Left lobe of liver (tissue), 2 donors: ENCODE data around the gene TAS2R39. TPM values are rescaled to one million over a fixed set of nuclear protein-coding genes. Genes with fewer than 3 reads are reported as not detected.

ENCODE experiments used
- ATAC-seq: fragments of 200-7000 bp; cut with Tn5 transposase; one replicate; pipeline ENCODE4 v1.9.1; 2020; ENCODE audit warnings: mild to moderate bottlenecking, moderate library complexity
- DNase-seq: peaks from one replicate; pipeline ENCODE4 v3.0.0-alpha.2; 2020; ENCODE audit warnings: low spot score
- total RNA-seq: library from RNA; stranded (reverse); gene quantifications from one replicate; pipeline ENCODE4 v1.2.1, GENCODE V29; 2021
- donor health status: DM: no; HTN: no; CAD: no; lungs with moderate emphysema.
- donor health status: DM: no; HTN: yes; CAD: no.

TAS2R39 gene
- total RNA-seq, 1 donor from 2014 or later: not detected

DNA sequence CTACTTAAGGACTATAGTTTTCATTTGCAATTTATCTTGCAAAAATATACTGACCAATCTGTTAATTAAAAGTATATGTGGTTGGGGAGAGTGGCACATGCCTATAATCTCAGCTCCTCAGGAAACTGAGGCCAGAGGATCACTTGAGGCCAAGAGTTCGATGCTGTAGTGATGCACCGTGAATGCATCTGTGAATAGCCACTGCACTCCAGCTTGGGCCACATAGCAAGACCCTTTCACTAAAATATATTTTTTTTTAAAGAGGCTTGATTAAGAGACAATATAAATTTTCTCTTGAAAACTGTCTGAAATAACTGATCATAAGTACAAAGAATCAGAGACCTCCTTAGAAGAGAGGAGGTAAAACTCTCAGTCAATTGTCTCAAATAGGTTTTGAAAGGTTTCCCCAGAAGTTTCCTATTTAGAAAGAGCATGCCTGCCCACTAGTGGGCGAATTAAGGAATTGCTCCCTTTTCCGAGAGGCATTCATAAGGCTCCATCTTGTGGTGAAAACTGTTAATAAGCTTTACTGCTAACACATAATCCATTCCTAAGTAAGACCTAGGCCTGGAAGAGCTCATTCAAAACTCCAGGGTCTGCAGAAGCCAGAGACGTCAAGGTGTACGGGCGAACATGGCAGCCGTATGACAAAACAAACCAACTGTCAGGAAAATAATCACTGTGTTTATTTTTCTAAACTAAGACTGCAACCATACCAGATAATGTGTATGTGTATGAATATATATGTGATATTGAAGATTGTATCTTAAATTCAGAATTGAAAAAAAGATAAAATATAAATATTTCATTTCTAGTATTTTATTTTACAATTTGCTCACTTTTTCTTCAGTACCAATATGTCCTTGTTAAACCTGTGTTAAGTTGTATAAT, 31.8 kb downstream of the TAS2R39 start:
- ATAC-seq: peak; percentile 100
- DNase-seq: no peak

DNA sequence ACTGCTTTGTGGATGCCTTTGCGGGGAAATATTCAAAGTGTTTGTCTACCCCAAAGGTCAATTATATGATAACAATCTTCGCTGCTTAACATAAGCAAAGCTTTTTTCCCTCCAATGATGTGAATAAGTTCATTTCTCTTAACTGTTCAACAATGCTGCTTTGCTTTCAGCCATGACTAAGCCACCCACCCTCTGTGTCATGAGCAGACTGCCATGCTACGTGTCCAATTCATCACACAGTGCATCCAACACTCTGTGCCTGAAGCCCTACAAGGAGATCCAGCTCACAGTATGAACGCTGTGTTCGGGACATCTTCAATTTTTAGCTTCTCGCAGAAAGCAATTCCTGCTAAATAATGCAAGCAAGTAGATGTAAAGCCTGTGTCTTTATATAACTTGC, 32.9 kb downstream of the TAS2R39 start:
- ATAC-seq: no peak

DNA sequence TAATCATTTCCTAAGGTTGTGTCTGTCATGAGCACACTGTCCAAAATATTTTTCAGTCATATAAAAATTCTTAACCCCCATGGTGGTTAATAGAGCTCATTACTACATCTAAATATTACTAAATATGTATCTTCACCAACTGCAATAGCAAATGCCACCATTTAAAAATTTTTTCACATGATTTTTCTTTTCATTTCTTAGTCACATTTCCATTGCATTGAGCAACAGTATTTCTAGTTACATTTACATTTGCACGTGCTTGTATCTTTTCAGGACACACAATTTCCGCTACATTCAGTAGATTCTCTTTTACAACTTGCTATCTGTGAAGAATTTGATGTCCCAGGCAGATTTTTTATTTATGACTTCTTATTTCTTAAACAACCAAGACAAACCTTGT, 33.5 kb downstream of the TAS2R39 start:
- no peak for DNase-seq
- ATAC-seq: no peak

More for the DNA sequence above, 32.9 kb downstream of the TAS2R39 start:
- DNase-seq: no peak

DNA sequence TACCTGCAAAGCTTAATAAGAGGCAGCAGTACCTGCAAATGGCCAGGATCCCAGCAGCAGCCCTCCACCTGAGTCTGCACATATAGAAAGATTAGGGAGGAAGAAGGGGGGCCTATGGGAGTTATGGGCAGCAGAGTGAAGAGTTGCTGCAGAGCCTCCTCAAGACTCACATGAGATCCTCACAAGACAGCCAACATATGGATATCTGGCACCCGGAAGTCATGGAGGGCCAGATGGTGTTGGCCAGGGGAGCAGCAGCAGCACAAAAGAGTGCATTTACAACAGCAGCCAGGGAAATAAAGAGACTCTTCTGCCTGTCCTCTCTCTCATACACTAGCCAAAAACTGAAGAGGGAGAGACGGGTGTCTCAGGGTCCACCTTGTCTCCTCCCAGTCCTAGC, 34.6 kb downstream of the TAS2R39 start:
- DNase-seq (no peak), ATAC-seq (no peak)

DNA sequence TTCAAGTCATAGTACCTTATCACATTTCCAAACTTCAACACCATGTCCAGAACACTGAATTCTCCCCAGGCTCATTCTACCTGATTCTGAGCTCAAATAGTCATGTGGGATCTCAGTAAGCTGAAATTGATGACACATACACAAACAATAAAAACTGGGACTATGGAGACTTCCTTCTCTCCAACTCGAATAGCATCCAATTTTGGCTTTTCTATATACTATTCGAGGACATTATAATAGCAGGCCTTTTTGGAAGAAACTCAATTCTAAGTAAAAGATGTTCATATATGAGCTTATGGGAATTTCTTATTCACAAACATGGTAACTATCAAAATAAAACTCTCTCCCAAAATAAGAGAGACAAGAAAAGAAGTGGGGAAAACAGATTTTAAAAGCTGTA, 38.1 kb downstream of the TAS2R39 start:
- ATAC-seq (no peak), DNase-seq (no peak)

DNA sequence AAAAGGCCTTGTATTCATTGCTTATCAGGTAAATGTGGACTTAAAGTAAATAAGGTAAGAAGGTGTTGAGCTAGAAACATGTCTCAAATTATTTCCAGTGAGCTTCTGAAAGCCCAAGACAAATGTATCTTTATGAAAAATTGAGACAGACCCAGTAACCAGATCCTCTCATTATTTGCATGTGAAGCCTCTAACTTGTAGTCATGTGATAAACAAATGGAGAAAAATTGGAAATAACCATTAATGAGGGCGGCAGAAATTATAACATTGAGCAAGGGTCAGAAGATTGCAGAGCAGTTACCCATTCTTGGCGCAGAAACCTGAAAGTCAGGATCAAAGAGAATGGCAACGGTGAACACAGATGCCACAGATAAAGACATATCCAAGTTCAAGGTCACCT, 38.5 kb downstream of the TAS2R39 start, which contains the start of gene TAS2R40:
Gene TAS2R40, plus strand, starts transcription at position 301 of the 400 bp plus-strand sequence. Its CDS starts 42 bp downstream, at position 343.
- DNase-seq (no peak), ATAC-seq (no peak)

DNA sequence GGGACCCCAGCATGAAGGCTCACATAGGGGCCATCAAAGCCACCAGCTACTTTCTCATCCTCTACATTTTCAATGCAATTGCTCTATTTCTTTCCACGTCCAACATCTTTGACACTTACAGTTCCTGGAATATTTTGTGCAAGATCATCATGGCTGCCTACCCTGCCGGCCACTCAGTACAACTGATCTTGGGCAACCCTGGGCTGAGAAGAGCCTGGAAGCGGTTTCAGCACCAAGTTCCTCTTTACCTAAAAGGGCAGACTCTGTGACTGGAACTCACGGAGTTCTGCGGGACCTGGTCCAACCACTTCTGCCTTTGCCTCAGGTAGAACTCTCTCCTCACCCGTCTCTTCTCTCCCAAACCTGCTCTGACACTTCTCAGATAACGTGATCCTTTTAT, 39.6 kb downstream of the TAS2R39 start:
- ATAC-seq (peak; percentile 20), DNase-seq (no peak)

DNA sequence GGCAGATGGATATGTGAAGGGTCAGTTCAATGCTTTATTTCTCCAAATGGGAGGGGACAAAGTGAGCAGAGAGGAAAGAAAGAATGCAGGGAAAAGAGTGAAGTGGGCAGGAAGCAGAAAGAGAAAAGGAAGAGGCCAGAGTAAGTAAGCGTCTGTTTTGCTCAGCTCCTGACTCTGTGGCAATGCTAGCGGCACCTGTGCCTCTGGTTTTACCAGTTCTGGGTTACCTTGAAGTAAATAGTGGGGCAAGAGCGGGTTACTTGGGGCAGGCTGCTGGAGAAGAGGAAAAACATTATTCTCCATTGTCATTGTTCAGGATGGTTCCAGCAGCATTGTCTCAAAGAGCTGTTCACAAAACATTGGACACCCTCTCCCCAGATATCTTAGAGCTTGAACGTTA, 40.6 kb downstream of the TAS2R39 start:
- no peak for DNase-seq
- no peak for ATAC-seq

DNA sequence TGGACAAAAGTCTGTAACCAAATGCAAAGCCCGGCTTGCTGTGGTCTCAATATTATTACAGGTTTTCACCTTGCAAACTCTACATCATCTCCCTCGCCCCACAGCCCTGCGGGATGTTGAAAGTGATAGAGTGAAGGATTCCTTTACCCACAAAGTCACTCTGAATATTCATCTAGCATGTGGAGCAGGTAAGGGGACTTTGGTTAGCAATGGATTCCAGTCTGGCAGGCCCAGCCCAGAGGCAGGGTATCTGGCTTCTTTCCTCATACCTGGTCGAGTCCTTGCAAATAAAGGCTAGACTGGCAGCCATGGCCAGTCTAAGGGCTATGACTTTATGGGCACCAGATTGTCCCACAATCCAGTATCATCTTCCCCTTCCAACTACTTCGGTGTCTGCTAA, 41.8 kb downstream of the TAS2R39 start:
- ATAC-seq: no peak

DNA sequence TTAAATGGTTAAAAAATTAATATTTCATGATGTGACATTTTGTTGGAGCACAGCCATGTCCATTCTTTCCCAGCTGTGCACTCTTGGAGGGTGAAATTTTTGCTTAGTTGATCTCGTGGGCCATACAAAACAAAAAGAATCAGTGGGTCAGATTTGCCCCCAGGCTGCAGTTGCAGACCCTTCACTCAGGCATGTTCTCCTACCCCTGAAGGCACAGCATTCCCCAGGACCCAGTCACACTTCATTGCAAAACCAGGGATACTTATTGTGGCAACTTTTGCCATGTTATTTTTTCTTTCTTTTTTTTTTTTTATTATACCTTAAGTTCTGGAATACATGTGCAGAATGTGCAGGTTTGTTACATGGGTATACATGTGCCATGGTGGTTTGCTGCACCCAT, 44.6 kb downstream of the TAS2R39 start:
- DNase-seq (no peak), ATAC-seq (no peak)

More for the DNA sequence above, 41.8 kb downstream of the TAS2R39 start:
- DNase-seq: no peak

DNA sequence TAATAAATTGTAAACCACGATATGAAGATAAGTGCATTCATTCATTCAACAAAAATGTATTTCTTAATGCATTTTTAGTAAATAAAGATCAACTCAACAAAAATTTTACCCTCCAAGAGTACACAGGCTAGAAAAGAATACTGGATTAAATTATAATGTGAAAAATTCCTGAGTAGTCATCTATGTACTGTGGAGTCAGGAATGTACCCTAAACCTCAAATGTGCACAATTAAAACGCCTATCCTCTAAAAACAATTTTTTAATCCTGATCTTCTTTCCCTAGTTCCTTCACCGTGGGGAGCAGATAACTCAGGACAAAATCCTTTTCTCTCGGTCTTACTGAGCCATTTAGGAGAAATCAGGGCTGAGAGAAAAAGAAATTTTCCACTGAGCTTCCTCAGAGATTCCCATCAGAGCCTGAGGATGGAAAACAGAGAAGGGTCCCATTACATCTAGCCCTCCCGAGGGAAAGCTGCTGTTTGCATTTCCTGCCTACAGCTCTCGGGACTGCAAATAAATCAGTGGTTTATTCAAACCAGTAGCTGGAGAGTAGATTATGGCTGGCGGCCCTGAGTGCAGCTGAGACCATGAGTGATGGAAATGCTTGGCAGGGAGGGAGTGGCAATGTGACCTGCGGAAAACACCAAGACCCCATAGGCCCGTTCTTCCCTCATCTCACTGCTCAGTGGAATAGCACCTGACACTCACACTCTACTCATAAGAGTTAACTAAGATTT, 46.0 kb downstream of the TAS2R39 start:
- ATAC-seq: no peak
- DNase-seq: no peak

DNA sequence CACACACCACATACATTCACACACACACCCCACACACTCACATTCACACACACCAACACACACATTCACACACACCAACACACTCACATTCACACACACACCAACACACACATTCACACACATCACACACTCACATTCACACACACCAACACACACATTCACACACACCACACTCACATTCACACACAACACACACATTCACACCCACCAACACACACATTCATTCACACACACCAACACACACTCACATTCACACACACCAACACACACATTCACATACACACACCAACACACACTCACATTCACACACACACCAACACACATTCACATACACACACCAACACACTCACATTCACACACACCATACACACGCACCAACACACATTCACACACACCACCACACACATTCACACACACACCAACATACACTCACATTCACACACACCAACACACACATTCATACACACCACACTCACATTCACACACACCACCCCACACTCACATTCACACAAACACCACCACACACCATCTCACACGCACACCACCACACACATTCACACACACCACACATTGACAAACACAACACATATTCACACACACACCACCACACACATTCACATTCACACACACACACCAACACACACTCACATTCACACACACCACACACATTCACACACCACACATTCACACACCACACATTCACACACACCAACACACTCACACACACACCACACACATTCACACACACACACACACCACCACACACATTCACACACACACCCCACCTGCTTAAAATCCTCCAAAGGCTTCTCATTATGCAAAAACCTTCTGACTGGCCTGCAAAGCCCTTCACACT, 47.6 kb downstream of the TAS2R39 start:
- ATAC-seq: no peak
- no peak for DNase-seq

Other genes starting within 250 kb of the TAS2R39 start
- gene TRPV5, start 249.7 kb upstream of the TAS2R39 start, total RNA-seq: not detected
- gene LLCFC1, start 243.9 kb upstream of the TAS2R39 start, total RNA-seq: not detected
- gene KEL, start 221.1 kb upstream of the TAS2R39 start, total RNA-seq: 0.28 TPM
- not detected for gene OR9A2, start 156.3 kb upstream of the TAS2R39 start, total RNA-seq
- gene OR6V1, start 131.1 kb upstream of the TAS2R39 start, total RNA-seq: not detected
- not detected for gene PIP, start 51.3 kb upstream of the TAS2R39 start, total RNA-seq
- gene TAS2R40, start 38.6 kb downstream of the TAS2R39 start, total RNA-seq: not detected
- 261 TPM for gene GSTK1, start 80.0 kb downstream of the TAS2R39 start, total RNA-seq
- gene TMEM139, start 101.5 kb downstream of the TAS2R39 start, total RNA-seq: 22.0 TPM
- gene CASP2, start 104.9 kb downstream of the TAS2R39 start, total RNA-seq: 8.4 TPM
- gene CLCN1, start 132.7 kb downstream of the TAS2R39 start, total RNA-seq: not detected
- 0.38 TPM for gene FAM131B, start 179.3 kb downstream of the TAS2R39 start, total RNA-seq
- 33.8 TPM for gene ZYX, start 197.9 kb downstream of the TAS2R39 start, total RNA-seq
- gene EPHA1, start 225.4 kb downstream of the TAS2R39 start, total RNA-seq: 39.6 TPM